SK-N-MC (cell line): Measurements from ENCODE around the gene HIRA.

ENCODE experiments used
- EZH2 ChIP-seq: fragments of 200-600 bp; sonication (generic); IDR thresholded peaks from one replicate; pipeline ENCODE4 v1.6.1; 2017; ENCODE audit warnings: antibody characterized with exemption
- FOXP2 ChIP-seq: optimal IDR thresholded peaks from 2 replicates; pipeline ENCODE3; 2011; ENCODE audit warnings: mild to moderate bottlenecking, moderate library complexity; ENCODE audit not compliant: insufficient read depth; ENCODE audit errors: extremely low read length, control extremely low read depth
- POLR2AphosphoS5 ChIP-seq: IDR thresholded peaks from 2 replicates; pipeline ENCODE4 v1.6.1; 2012; ENCODE audit warnings: mild to moderate bottlenecking, low read depth, low read length, borderline replicate concordance

DNA sequence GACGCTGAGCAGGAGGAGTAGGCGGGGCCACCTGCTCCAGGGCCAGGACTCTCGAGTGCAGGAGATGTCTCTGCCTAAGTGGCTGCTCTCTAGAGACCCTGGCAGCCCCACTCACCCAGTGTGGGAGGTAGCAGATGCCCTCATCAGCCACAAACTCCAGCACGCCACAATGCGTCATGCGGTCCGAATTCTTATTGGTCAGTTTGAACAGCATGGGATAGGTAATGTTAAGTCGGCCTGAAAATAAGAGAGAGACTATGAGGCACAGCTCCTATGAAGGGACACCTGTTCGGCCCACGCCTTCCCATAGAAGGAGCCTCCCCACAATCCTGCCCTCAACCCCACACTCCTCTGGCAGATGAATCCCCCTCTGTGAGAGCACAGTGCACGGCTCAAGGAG, 40.0 kb upstream of the HIRA start:
- TF ChIP-seq EZH2 (no peak), POLR2AphosphoS5 (no peak), FOXP2 (no peak)
